NCI-H2029 treated with DMSO at 0.1 percent for 48 hours (cell line): Measurements from ENCODE around the gene CLDN17.

Source experiments
- DNase-seq: peaks from one replicate; lab custom pipeline; 2025; lab: John Stamatoyannopoulos, UW

Gene CLDN17

DNA sequence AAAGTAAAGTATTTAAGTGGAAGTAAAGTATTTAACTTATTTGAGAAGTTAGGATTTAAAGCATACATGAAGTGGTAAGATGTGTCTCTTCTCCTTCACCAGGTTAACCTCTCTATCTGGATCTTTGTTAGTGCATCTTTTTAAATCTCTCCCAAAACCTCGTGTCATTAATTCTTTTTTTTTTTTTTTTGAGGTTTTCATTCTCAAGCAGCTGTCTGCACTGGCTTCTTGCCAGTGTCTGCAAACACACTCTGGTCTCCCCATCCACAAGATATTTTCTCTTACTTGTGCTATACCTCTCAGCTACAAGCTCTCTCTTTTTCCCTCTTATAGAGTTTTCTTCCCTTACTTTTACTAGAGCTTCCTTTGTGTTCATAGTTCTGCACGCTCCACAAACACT, 49.0 kb downstream of the CLDN17 start:
- DNase-seq = no peak

DNA sequence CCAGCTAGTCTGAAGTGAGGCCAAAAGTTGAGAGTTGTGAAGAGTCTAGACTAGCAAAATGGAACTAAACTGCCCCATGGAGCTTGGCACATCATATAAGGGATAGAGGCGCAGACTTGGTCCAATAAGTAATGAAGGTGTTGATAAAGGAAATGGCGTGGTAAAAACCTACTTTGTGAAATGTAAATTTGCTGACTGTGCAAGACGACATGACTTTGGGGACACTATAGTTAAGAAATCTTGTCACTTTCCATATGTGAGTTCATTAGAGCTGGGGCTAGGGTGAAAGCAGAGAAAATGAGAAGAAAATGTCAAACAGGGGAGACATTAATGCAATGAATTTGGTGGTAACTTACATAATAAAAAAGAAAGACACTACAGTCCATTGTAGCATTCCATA, 50.1 kb downstream of the CLDN17 start:
- no peak for DNase-seq
